ENCODE results near the gene AIFM3. TPM values are rescaled to one million over a fixed set of nuclear protein-coding genes. Genes with fewer than 3 reads are reported as not detected.
A peak's percentile ranks its signal among the peaks of the same experiment; 100 is the strongest.
"Not testable (repeated sequence)": the region's sequence is repeated elsewhere in the genome, so short reads cannot be mapped to it uniquely, and the experiment has no call there.

The AIFM3 gene
- total RNA-seq, 2 donors from 2014 or later, result 0.58 TPM; not detected in 1

DNA sequence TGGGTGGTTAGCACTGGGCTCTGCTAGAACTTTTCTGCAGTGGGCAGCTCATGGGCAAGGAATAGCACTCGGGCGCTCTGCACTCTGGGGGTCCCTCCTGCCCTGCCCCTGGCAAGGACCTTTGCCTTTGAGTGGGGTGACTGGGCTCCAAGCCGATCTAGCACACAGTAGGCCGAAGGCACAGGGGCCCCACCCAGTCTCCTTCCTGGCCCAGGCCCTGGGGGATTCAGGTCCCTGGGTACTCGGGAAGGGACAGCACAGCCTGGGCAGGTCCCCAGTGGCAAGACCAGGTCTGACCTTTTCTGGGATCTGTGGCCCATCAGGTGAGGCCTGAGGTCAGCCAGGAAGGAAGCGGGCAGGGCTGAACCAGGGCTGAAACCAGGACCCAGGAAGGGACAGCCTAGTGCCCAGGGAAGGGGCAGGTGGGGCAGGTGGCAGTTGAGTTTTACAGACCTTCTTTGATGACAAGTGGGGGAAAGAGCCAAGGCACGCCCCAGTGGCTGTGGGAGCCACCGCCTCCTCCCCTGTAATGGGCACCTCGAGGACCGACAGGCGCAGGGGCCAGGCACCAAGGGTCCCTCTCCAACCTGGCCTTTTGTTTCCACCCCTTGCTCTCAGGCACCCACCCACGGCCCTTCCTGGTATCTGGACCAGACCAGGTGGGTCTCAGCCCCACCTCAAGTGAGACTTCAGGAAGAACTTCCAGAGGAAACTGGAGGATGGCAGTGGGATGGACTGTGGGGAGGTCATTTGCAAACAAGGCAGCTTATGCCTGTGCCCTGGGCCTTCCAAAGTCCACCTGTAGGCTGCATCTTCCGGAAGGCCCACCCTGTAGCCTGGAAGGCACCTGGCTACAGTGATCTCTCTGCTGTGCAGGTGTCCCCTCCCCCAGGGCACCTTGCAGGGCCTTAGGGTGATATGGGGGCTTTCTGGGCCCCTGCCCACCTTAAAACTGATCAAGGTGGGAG is 883 bp upstream of the AIFM3 start:
- DNase-seq (no peak), ATAC-seq (replicated peaks in 1 of 2) (no peak)
- H3K9me3 Mint-ChIP-seq, result no peaks in the 10 kb centered on the region
- H3K27me3 Mint-ChIP-seq (ENCODE audit: low read depth), result peaks cover 19% of the 10 kb centered on the region
- H3K4me1 Mint-ChIP-seq (ENCODE audit: low read depth), result peaks cover 13% of the 10 kb centered on the region
- H3K4me3 Mint-ChIP-seq, result peak overlapping the region in 1 of 2 donors; percentile 59
- no peak overlapping the region for H3K27ac Mint-ChIP-seq
- H3K36me3 Mint-ChIP-seq (ENCODE audit: insufficient read depth in 2 of 2), result no peaks in the 10 kb centered on the region

DNA sequence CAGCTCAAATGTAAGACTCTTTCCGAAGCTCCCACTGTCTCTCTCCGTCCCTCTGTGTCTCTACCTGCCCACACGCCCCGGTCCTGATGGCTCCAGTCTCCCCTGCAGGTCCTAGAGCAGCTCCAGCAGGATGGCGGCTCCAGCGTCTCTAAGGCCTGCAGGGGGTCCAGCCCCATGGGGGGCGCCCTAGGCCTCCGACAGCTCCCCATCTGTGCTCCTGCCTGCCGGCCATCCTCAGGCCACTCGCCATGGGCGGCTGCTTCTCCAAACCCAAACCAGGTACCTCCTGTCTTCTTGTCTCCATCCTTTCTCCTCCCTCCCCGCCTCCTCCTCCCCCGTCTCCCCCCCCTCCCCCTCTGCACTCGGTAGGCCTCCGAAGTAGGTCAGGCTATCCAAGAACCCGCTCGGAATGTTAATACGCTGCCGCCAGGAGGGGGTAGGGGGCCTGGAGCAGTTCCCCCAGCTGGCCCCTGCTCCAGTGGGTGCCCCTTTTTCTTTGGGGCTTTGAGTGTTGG is 699 bp downstream of the AIFM3 start:
- Mint-ChIP-seq H3K27me3 (ENCODE audit: low read depth) (peaks cover 19% of the 10 kb centered on the region), H3K4me1 (ENCODE audit: low read depth) (peaks cover 6% of the 10 kb centered on the region), H3K27ac (no peak overlapping the region), H3K36me3 (ENCODE audit: insufficient read depth in 2 of 2) (no peaks in the 10 kb centered on the region), H3K4me3 (no peak overlapping the region), H3K9me3 (no peaks in the 10 kb centered on the region)
- no peak for DNase-seq
- no peak for ATAC-seq (replicated peaks in 1 of 2)

DNA sequence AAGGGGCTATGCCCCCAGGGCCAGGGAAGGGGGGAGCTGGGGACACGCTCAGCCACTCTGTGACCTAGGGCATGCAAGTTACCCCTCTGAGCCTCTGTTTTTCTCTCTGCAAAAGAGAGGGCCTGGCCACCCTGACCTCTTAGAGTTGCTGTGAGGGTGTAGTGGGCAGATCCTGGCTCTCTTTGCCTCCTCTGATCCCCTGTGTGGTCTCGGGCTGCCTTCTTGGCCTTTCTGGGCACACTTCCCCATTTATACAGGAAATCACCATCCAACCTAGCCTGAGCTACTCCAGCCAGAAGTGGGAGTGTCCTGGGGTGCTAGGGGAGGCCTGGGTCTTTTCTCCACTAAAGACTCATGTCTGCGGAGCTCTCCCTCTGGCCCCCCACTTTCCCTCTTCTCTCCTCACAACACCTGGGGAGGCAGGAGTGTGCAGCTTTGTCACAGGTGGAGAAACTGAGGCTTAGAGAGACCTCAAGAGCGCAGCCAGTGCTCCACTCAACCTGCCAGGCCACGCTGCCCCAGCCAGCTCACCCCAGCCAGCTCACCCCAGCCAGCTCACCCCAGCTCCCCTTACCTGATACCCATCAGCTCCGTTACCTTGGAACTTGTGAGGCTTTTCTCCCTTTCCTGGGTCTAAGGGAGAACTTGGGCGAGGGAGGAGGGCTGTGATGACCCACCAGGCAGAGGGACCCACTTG is 1.4 kb downstream of the AIFM3 start:
- no peak for ATAC-seq (replicated peaks in 1 of 2)
- H3K27ac Mint-ChIP-seq, result no peak overlapping the region
- H3K27me3 Mint-ChIP-seq (ENCODE audit: low read depth), result peaks cover 12% of the 10 kb centered on the region
- no peaks in the 10 kb centered on the region for H3K36me3 Mint-ChIP-seq (ENCODE audit: insufficient read depth in 2 of 2)
- DNase-seq, result no peak
- H3K9me3 Mint-ChIP-seq, result no peaks in the 10 kb centered on the region
- H3K4me3 Mint-ChIP-seq, result no peak overlapping the region
- H3K4me1 Mint-ChIP-seq (ENCODE audit: low read depth), result peaks cover 6% of the 10 kb centered on the region

DNA sequence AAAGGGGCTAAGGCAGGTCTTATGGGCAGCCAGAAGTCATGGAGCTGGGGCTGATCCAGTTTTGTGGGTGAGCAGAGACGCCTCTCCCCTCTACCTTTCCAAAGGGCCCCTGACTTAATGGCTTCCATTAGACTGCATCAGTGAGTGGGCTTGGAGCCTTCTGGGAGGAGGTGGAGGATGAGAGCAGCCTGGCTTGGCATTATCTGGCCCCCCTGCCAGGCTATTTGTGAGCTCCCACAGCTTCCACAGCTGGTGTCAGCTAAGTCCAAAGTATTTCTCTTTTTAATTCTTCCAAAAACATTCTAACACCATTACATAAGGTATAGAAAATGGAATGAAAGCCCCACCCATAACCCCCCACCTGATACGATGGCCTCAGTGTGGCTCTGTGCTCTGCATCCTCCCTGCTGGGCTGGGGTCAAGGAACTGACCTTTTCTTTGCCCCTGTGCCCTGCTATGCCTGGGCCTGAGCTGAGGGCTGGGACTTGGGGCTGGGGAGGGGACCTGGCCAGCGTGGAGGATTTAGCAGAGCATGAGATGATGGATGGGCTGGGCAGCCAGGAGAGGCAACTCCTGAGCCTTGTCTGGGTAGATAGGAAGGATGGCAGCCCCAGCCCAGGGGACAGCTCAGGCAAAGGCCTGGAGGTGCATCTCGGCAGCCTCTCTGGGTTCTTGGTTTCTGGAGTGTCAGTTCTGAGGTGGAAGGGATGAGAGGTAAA is 4.0 kb downstream of the AIFM3 start:
- Mint-ChIP-seq H3K27ac (no peak overlapping the region), H3K4me3 (no peak overlapping the region), H3K36me3 (ENCODE audit: insufficient read depth in 2 of 2) (no peaks in the 10 kb centered on the region), H3K27me3 (ENCODE audit: low read depth) (no peaks in the 10 kb centered on the region), H3K9me3 (no peaks in the 10 kb centered on the region), H3K4me1 (ENCODE audit: low read depth) (no peaks in the 10 kb centered on the region)
- no peak for ATAC-seq (replicated peaks in 1 of 2)
- no peak for DNase-seq

DNA sequence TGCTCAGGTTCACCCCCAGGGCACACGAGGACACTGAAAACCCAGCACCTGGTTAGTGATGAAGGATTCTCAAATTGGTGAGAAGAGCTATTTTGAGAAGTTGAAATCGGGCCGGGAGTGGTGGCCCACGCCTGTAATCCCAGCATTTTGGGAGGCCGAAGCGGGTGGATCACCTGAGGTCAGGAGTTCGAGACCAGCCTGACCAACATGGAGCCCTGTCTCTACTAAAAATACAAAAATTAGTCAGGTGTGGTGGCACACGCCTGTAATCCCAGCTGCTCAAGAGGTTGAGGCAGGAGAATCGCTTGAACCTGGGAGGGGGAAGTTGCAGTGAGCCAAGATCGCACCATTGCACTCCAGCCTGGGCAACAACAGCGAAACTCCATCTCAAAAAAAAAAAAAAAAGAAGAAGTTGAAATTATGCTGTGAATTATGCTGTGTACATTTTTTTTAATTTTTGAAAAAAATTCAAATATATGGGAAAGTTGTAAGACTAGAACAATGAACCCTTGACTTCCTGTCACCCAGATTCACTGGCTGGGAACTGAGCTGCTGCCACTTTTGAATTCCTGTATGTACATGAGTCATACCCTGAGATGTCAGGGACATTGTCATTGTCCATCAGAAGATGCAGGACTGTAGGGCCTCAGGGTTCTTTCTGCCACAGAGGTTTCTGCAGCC is 5.1 kb downstream of the AIFM3 start:
- H3K4me1 Mint-ChIP-seq (ENCODE audit: low read depth); H3K4me3 Mint-ChIP-seq; ATAC-seq (replicated peaks in 1 of 2); H3K27ac Mint-ChIP-seq; H3K27me3 Mint-ChIP-seq (ENCODE audit: low read depth); H3K36me3 Mint-ChIP-seq (ENCODE audit: insufficient read depth in 2 of 2); H3K9me3 Mint-ChIP-seq; DNase-seq: not testable (repeated sequence)

DNA sequence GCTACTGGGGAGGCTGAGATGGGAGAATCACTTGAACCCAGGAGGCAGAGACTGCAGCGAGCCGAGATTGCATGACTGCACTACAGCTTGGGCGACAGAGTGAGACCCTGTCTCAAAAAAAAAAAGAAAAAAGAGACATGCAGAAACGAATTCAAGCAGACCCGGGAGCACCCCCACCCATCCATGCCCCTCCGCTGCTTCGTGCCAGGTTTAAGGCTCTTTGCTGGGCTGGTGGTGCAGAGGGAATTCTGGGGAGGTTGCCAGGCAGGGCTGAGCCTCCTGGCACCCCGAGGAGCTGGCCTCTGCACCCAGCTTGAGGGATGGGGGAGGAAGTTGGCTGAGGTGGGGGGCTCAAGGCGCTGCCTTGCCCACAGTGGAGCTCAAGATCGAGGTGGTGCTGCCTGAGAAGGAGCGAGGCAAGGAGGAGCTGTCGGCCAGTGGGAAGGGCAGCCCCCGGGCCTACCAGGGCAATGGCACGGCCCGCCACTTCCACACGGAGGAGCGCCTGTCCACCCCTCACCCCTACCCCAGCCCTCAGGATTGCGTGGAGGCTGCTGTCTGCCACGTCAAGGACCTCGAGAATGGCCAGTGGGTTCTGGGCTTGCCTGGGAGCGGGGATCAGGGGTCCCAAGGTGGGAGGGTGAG is 6.0 kb downstream of the AIFM3 start:
- Mint-ChIP-seq H3K4me3 (no peak overlapping the region), H3K4me1 (ENCODE audit: low read depth) (peaks cover 4% of the 10 kb centered on the region), H3K36me3 (ENCODE audit: insufficient read depth in 2 of 2) (no peaks in the 10 kb centered on the region), H3K27me3 (ENCODE audit: low read depth) (no peaks in the 10 kb centered on the region), H3K9me3 (no peaks in the 10 kb centered on the region), H3K27ac (no peak overlapping the region)
- DNase-seq (no peak), ATAC-seq (replicated peaks in 1 of 2) (no peak)

DNA sequence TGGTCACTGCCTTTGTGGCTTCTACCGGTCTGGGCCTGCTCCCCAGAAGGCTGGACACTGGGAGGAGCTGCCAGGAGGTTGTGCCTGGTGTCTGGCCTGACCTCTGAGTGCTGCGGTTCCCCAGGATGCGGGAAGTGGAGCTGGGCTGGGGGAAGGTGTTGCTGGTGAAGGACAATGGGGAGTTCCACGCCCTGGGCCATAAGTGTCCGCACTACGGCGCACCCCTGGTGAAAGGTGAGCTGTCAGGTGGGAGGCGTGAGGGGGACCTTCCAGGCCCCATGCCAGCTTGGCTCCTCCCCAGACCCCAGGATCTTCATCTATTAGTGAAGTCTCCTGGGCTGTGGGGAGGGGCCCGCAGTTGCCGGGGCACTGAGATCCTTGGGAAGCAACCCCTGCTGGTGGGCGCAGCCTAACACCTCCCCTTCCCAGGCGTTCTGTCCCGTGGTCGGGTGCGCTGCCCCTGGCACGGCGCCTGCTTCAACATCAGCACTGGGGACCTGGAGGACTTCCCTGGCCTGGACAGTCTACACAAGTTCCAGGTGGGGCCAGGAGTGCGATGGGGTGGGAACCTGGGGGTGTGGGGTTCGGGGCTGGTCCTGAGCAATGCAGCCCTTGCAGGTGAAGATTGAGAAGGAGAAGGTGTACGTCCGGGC is 6.7 kb downstream of the AIFM3 start:
- Mint-ChIP-seq H3K9me3 (peaks cover under 1 to 4% of the 10 kb centered on the region in 2 donors), H3K4me1 (ENCODE audit: low read depth) (peaks cover 5% of the 10 kb centered on the region), H3K36me3 (ENCODE audit: insufficient read depth in 2 of 2) (peaks cover under 1 to 5% of the 10 kb centered on the region in 2 donors), H3K27me3 (ENCODE audit: low read depth) (no peaks in the 10 kb centered on the region), H3K4me3 (no peak overlapping the region), H3K27ac (no peak overlapping the region)
- ATAC-seq (replicated peaks in 1 of 2) (no peak), DNase-seq (no peak)

DNA sequence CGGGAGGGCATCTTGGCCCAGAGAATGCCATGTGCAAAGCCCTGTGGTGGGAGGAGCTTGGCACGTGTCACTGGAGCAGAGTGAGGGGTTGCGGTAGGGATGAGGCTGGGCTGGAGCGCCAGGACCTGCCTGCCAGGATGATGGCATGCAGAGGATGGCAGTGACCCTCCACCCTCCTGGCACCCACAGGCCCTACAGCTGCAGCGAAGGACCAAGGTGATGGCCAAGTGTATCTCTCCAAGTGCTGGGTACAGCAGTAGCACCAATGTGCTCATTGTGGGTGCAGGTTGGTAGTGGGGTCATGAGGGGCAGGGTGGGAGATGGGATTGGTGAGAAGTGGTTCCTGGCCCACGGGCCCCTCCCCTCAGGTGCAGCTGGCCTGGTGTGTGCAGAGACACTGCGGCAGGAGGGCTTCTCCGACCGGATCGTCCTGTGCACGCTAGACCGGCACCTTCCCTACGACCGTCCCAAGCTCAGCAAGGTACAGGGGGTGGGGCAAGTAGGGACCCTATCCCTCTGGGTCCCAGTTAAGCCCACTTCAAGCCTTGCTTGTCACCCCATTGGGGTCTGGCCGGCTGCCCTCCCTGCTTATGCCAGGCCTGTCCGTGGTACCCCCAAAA is 7.4 kb downstream of the AIFM3 start:
- Mint-ChIP-seq H3K4me1 (ENCODE audit: low read depth) (peaks cover 12% of the 10 kb centered on the region), H3K4me3 (no peak overlapping the region), H3K36me3 (ENCODE audit: insufficient read depth in 2 of 2) (peaks cover 3 to 9% of the 10 kb centered on the region in 2 donors), H3K27me3 (ENCODE audit: low read depth) (no peaks in the 10 kb centered on the region), H3K27ac (no peak overlapping the region), H3K9me3 (peaks cover 3 to 6% of the 10 kb centered on the region in 2 donors)
- DNase-seq (no peak), ATAC-seq (replicated peaks in 1 of 2) (no peak)

DNA sequence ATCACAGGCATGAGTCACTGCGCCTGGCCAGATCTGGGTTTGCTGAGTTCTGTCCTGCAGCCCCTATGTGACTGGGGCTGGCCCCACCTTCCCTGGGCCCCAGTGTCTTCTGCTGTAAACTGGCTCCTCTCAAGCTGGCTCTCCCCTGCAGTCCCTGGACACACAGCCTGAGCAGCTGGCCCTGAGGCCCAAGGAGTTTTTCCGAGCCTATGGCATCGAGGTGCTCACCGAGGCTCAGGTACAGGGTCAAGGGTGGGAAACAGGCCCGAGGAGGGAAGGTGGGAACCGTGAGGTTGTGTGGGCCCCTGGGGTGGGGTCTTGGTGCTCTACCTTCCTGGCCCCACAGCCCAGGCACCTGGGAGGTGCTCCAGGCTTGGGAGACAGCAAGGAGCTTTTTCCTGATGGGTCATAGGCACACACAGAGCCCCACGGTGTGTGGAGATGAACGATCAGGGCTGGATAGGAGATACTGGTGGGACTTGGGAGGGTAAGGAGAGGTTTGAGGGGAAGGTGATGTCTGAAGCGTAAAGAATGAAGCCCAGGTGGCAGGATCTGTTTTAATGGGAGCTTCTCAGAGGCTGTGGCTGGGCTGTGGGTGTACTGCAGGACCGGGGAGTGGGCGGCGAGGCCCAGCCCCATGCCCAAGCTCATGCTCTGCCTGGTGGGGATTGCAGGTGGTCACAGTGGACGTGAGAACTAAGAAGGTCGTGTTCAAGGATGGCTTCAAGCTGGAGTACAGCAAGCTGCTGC is 8.7 kb downstream of the AIFM3 start:
- DNase-seq, result no peak
- H3K27me3 Mint-ChIP-seq (ENCODE audit: low read depth), result no peaks in the 10 kb centered on the region
- H3K9me3 Mint-ChIP-seq, result peaks cover 3 to 6% of the 10 kb centered on the region in 2 donors
- no peak overlapping the region for H3K27ac Mint-ChIP-seq
- peaks cover 24% of the 10 kb centered on the region for H3K4me1 Mint-ChIP-seq (ENCODE audit: low read depth)
- H3K4me3 Mint-ChIP-seq, result no peak overlapping the region
- no peak for ATAC-seq (replicated peaks in 1 of 2)
- peaks cover 3 to 9% of the 10 kb centered on the region in 2 donors for H3K36me3 Mint-ChIP-seq (ENCODE audit: insufficient read depth in 2 of 2)

DNA sequence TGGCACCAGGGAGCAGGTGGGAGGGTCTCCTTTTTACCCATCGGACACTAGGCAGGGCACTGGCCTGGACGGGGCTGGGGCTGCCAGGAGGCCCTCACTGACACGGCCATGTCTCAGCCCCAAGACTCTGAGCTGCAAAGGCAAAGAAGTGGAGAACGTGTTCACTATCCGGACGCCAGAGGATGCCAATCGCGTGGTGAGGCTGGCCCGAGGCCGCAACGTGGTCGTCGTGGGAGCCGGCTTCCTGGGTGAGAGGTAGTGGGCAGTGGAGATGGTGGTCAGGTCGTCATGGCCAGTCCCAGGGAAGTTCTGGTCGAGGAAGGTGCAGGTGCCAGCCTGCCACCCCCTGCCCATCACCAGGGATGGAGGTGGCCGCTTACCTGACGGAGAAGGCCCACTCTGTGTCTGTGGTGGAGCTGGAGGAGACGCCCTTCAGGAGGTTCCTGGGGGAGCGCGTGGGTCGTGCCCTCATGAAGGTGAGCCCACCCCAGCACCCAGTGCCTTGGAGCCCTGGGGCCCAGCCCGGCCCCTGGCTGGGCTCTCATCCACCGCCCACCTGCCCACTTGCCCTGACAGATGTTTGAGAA is 9.3 kb downstream of the AIFM3 start:
- H3K4me3 Mint-ChIP-seq, result no peak overlapping the region
- H3K4me1 Mint-ChIP-seq (ENCODE audit: low read depth), result peaks cover 31% of the 10 kb centered on the region
- no peaks in the 10 kb centered on the region for H3K27me3 Mint-ChIP-seq (ENCODE audit: low read depth)
- no peak for DNase-seq
- no peak overlapping the region for H3K27ac Mint-ChIP-seq
- H3K36me3 Mint-ChIP-seq (ENCODE audit: insufficient read depth in 2 of 2), result peaks cover 3 to 9% of the 10 kb centered on the region in 2 donors
- ATAC-seq (replicated peaks in 1 of 2), result no peak
- peaks cover 3 to 6% of the 10 kb centered on the region in 2 donors for H3K9me3 Mint-ChIP-seq

DNA sequence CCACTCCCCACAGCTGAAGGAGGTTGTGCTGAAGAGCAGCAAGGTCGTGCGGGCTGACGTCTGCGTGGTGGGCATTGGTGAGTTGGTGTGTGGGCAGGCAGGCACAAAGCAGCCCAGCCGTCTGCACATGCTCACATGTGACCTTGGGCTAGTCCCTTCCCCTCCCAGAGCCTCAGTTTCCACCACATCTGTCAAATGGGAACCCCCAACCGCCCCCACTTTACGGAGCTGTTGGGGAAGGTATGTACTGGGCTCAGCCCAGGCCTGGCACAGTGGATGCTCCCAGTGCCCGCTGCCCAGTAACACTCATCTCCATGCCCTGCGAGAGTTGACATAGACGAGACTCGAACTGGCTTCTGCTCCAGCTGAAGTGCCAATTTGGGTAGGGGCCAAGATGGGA is 10.0 kb downstream of the AIFM3 start:
- H3K4me3 Mint-ChIP-seq, result no peak overlapping the region
- H3K4me1 Mint-ChIP-seq (ENCODE audit: low read depth), result peaks cover 34% of the 10 kb centered on the region
- peaks cover 3 to 6% of the 10 kb centered on the region in 2 donors for H3K9me3 Mint-ChIP-seq
- no peak overlapping the region for H3K27ac Mint-ChIP-seq
- no peaks in the 10 kb centered on the region for H3K27me3 Mint-ChIP-seq (ENCODE audit: low read depth)
- ATAC-seq (replicated peaks in 1 of 2), result no peak
- peaks cover 3 to 9% of the 10 kb centered on the region in 2 donors for H3K36me3 Mint-ChIP-seq (ENCODE audit: insufficient read depth in 2 of 2)
- no peak for DNase-seq

Measured in activated T-cell treated with anti-CD3 and anti-CD28 coated beads, Interleukin-2, amount 50 U/mL, for 72 hours (primary cell).